MM.1S (cell line): Measurements from ENCODE around the gene E2F6.

Source experiments
- DNase-seq: peaks from one replicate; pipeline ENCODE4 v3.0.0-alpha.2; 2015
- H2AFZ ChIP-seq: fragments of 300-600 bp; sonication (generic); 2 replicates; pipeline ENCODE4 v1.6.0; 2016; ENCODE audit warnings: antibody characterized with exemption, low read length
- H3F3A ChIP-seq: fragments of 300-600 bp; sonication (generic); 2 replicates; pipeline ENCODE4 v1.6.1; 2016; ENCODE audit warnings: mild to moderate bottlenecking, antibody characterized with exemption, low read length, moderate library complexity, mixed read lengths; ENCODE audit not compliant: insufficient read depth
- H3K27ac ChIP-seq: fragments of 300-600 bp; sonication (generic); 2 replicates; pipeline ENCODE4 v1.5.1; 2016; ENCODE audit warnings: mild to moderate bottlenecking, low read length
- H3K27me3 ChIP-seq: fragments of 300-600 bp; sonication (generic); replicated peaks from 2 replicates; pipeline ENCODE4 v1.6.0; 2016; ENCODE audit warnings: low read length; ENCODE audit not compliant: insufficient read depth
- H3K36me3 ChIP-seq: fragments of 300-600 bp; sonication (generic); replicated peaks from 2 replicates; pipeline ENCODE4 v1.6.1; 2016; ENCODE audit warnings: mild to moderate bottlenecking, low read length, mixed read lengths; ENCODE audit not compliant: insufficient read depth
- H3K4me1 ChIP-seq: fragments of 300-600 bp; sonication (generic); 2 replicates; pipeline ENCODE4 v1.6.1; 2016; ENCODE audit warnings: low read length, mixed read lengths
- H3K4me2 ChIP-seq: fragments of 300-600 bp; sonication (generic); 2 replicates; pipeline ENCODE4 v1.6.0; 2016; ENCODE audit warnings: low read depth, low read length
- H3K4me3 ChIP-seq: fragments of 300-600 bp; sonication (generic); 2 replicates; pipeline ENCODE4 v1.5.1; 2016; ENCODE audit warnings: low read length, mixed read lengths
- H3K79me2 ChIP-seq: fragments of 300-600 bp; sonication (generic); 2 replicates; pipeline ENCODE4 v1.6.1; 2016; ENCODE audit warnings: mixed run types, low read length, mixed read lengths
- H3K9ac ChIP-seq: fragments of 300-600 bp; sonication (generic); 2 replicates; pipeline ENCODE4 v1.6.1; 2016; ENCODE audit warnings: low read length, mixed read lengths
- H3K9me2 ChIP-seq: fragments of 300-600 bp; sonication (generic); replicated peaks from 2 replicates; pipeline ENCODE4 v1.6.1; 2016; ENCODE audit warnings: mild to moderate bottlenecking, low read length, mixed read lengths; ENCODE audit not compliant: insufficient read depth
- H3K9me3 ChIP-seq: fragments of 300-600 bp; sonication (generic); replicated peaks from 2 replicates; pipeline ENCODE4 v1.6.1; 2016; ENCODE audit warnings: mild to moderate bottlenecking, low read length, mixed read lengths; ENCODE audit not compliant: insufficient read depth
- H4K20me1 ChIP-seq: fragments of 300-600 bp; sonication (generic); 2 replicates; pipeline ENCODE4 v1.6.1; 2016; ENCODE audit warnings: mild to moderate bottlenecking, low read length, moderate library complexity, mixed read lengths; ENCODE audit not compliant: insufficient read depth
- CTCF ChIP-seq: fragments of 300-600 bp; sonication (generic); IDR thresholded peaks from 2 replicates; pipeline ENCODE4 v1.5.1; 2016; ENCODE audit warnings: antibody characterized with exemption, low read length, mixed read lengths
- EZH2 ChIP-seq: fragments of 300-600 bp; sonication (generic); optimal IDR thresholded peaks from 2 replicates; pipeline ENCODE3; 2017; ENCODE audit warnings: low read depth, mild to moderate bottlenecking, antibody characterized with exemption, low read length, mixed read lengths
- EZH2phosphoT487 ChIP-seq: fragments of 300-600 bp; sonication (generic); IDR thresholded peaks from 2 replicates; pipeline ENCODE4 v1.6.1; 2018; ENCODE audit warnings: antibody characterized with exemption, low read length

The E2F6 gene

GRCh38 chr2:11446733-11447248 is 19.2 kb downstream of the E2F6 start:
- no peak overlapping the region for H3K4me3 ChIP-seq
- H3K36me3 ChIP-seq, result no peaks in the 10 kb centered on the region; the same call in 1 of the 2 replicates
- H3F3A ChIP-seq, result no peaks in the 10 kb centered on the region
- H3K9me2 ChIP-seq, result no peaks in the 10 kb centered on the region
- no peaks in the 10 kb centered on the region for H3K79me2 ChIP-seq
- H3K9me3 ChIP-seq, result no peaks in the 10 kb centered on the region
- no peak overlapping the region for H3K9ac ChIP-seq
- H4K20me1 ChIP-seq, result no peaks in the 10 kb centered on the region
- TF ChIP-seq CTCF (peak; percentile 87), EZH2 (no peak)
- no peak overlapping the region for H3K27ac ChIP-seq
- peak; percentile 30 for DNase-seq
- H3K4me1 ChIP-seq, result no peaks in the 10 kb centered on the region
- no peak overlapping the region for H2AFZ ChIP-seq
- no peak overlapping the region for H3K4me2 ChIP-seq
- no peaks in the 10 kb centered on the region for H3K27me3 ChIP-seq

- Histone ChIP-seq H3K36me3 (no peaks in the 10 kb centered on the region), H3K27ac (no peak overlapping the region), H3K79me2 (no peaks in the 10 kb centered on the region)
Observed at GRCh38 chr2:11444737-11445136, 21.2 kb downstream of the E2F6 start.

GRCh38 chr2:11438555-11439080 is 27.3 kb downstream of the E2F6 start:
- no peaks in the 10 kb centered on the region for H3K4me1 ChIP-seq
- no peaks in the 10 kb centered on the region for H3K36me3 ChIP-seq
- H4K20me1 ChIP-seq, result no peaks in the 10 kb centered on the region
- H3K27me3 ChIP-seq, result no peaks in the 10 kb centered on the region
- no peaks in the 10 kb centered on the region for H3K79me2 ChIP-seq
- DNase-seq, result no peak
- no peak overlapping the region for H3K27ac ChIP-seq
- no peaks in the 10 kb centered on the region for H3K9me3 ChIP-seq
- H3K9me2 ChIP-seq, result no peaks in the 10 kb centered on the region
- no peak overlapping the region for H3K4me3 ChIP-seq
- TF ChIP-seq EZH2phosphoT487 (no peak), EZH2 (no peak), CTCF (no peak)
- H3K9ac ChIP-seq, result no peak overlapping the region
- H3F3A ChIP-seq, result no peaks in the 10 kb centered on the region
- no peak overlapping the region for H3K4me2 ChIP-seq
- H2AFZ ChIP-seq, result no peak overlapping the region

More at GRCh38 chr2:11444737-11445136, 21.2 kb downstream of the E2F6 start:
- DNase-seq, result no peak
- TF ChIP-seq EZH2 (no peak), EZH2phosphoT487 (no peak), CTCF (no peak)
- no peak overlapping the region for H3K4me3 ChIP-seq
- no peaks in the 10 kb centered on the region for H3K9me3 ChIP-seq
- no peaks in the 10 kb centered on the region for H3K9me2 ChIP-seq
- no peaks in the 10 kb centered on the region for H4K20me1 ChIP-seq
- no peaks in the 10 kb centered on the region for H3K4me1 ChIP-seq
- H3F3A ChIP-seq, result no peaks in the 10 kb centered on the region
- no peak overlapping the region for H3K9ac ChIP-seq
- H3K27me3 ChIP-seq, result no peaks in the 10 kb centered on the region
- no peak overlapping the region for H3K4me2 ChIP-seq
- no peak overlapping the region for H2AFZ ChIP-seq
